HepG2 (cell line): ENCODE results near the gene SSU72.

Experiments
- CBX1 ChIP-seq: IDR thresholded peaks from one replicate; pipeline ENCODE4 v1.6.1; 2016; ENCODE audit warnings: antibody characterized with exemption, low read depth
- DPF2 ChIP-seq: sonication (generic); formaldehyde crosslinking; IDR thresholded peaks from 2 replicates; pipeline ENCODE4 v1.4.0; 2020; ENCODE audit warnings: mild to moderate bottlenecking, low read depth, missing genetic modification reagents, borderline replicate concordance
- EZH2 ChIP-seq: conservative IDR thresholded peaks from 2 replicates; pipeline ENCODE4 v1.6.1; 2012; ENCODE audit warnings: mild to moderate bottlenecking, low read depth, low read length, moderate library complexity
- HNRNPLL ChIP-seq: fragments of 200-400 bp; formaldehyde crosslinking; IDR thresholded peaks from 2 replicates; pipeline ENCODE4 v1.6.1; 2017; ENCODE audit warnings: mild to moderate bottlenecking, low read depth, low read length; ENCODE audit not compliant: poor library complexity, severe bottlenecking
- MYNN ChIP-seq: sonication (generic); formaldehyde crosslinking; IDR thresholded peaks from 2 replicates; pipeline ENCODE4 v1.4.0; 2020; ENCODE audit warnings: mild to moderate bottlenecking, low read depth, missing genetic modification reagents
- RCOR2 ChIP-seq: IDR thresholded peaks from 2 replicates; pipeline ENCODE4 v1.6.1; 2016; ENCODE audit warnings: missing biosample characterization, missing genetic modification reagents
- ZFX ChIP-seq: sonication (generic); formaldehyde crosslinking; IDR thresholded peaks from 2 replicates; pipeline ENCODE4 v1.4.0; 2020; ENCODE audit warnings: mild to moderate bottlenecking, low read depth, missing genetic modification reagents, moderate library complexity
- TF ChIP-seq, protein P1 (sequence below): sonication (generic); formaldehyde crosslinking; conservative IDR thresholded peaks from 2 replicates; pipeline ENCODE4 v1.4.0; 2020; ENCODE audit warnings: missing genetic modification reagents
- TF ChIP-seq, protein P2 (sequence below): sonication (generic); formaldehyde crosslinking; IDR thresholded peaks from 2 replicates; pipeline ENCODE4 v1.5.0; 2020; ENCODE audit warnings: mild to moderate bottlenecking, missing genetic modification reagents, moderate library complexity
- TF ChIP-seq, protein P3 (sequence below): IDR thresholded peaks from 2 replicates; pipeline ENCODE4 v1.6.1; 2016; ENCODE audit warnings: low read depth, control low read depth

DNA sequence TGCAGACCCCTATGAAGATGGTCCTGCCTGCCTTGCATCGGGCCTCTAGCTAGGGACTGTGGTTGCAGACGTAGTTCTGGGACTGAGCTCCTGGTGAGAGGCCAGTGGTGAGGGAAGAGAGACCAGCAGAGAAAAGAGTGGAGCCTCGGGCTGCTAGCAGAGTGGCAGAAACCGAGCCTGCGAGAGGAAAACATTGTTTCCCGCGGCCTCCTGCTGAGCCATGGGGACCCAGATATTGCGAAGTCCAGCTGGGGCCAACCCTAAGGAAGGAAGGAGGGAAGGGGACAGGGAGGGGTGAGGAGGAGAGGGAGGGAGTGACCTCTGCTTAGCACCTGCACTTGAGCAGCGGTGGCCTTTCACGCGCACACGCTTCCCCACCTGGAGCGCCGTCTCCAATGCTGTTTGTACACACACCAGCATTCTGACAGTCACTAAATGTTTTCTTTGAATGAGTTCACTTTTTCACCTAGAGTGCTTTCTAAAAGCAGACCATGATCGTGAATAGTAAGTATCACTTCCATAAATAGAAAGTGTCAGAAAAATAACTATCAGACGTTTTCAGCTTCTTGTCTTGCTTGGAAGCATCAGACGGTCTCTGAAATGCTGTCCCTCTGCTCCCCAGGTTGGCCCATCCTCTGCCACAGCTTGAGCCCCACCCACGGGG lies 27.8 kb upstream of the SSU72 start:
- TF ChIP-seq HNRNPLL: no peak
- TF ChIP-seq DPF2 (CRISPR knock-in tag): no peak
- TF ChIP-seq, protein P1, sequence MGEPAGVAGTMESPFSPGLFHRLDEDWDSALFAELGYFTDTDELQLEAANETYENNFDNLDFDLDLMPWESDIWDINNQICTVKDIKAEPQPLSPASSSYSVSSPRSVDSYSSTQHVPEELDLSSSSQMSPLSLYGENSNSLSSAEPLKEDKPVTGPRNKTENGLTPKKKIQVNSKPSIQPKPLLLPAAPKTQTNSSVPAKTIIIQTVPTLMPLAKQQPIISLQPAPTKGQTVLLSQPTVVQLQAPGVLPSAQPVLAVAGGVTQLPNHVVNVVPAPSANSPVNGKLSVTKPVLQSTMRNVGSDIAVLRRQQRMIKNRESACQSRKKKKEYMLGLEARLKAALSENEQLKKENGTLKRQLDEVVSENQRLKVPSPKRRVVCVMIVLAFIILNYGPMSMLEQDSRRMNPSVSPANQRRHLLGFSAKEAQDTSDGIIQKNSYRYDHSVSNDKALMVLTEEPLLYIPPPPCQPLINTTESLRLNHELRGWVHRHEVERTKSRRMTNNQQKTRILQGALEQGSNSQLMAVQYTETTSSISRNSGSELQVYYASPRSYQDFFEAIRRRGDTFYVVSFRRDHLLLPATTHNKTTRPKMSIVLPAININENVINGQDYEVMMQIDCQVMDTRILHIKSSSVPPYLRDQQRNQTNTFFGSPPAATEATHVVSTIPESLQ (CRISPR knock-in tag): no peak
- TF ChIP-seq EZH2: no peak
- no peak for TF ChIP-seq CBX1
- no peak for TF ChIP-seq RCOR2 (CRISPR knock-in tag)
- TF ChIP-seq ZFX: no peak
- TF ChIP-seq, protein P2, sequence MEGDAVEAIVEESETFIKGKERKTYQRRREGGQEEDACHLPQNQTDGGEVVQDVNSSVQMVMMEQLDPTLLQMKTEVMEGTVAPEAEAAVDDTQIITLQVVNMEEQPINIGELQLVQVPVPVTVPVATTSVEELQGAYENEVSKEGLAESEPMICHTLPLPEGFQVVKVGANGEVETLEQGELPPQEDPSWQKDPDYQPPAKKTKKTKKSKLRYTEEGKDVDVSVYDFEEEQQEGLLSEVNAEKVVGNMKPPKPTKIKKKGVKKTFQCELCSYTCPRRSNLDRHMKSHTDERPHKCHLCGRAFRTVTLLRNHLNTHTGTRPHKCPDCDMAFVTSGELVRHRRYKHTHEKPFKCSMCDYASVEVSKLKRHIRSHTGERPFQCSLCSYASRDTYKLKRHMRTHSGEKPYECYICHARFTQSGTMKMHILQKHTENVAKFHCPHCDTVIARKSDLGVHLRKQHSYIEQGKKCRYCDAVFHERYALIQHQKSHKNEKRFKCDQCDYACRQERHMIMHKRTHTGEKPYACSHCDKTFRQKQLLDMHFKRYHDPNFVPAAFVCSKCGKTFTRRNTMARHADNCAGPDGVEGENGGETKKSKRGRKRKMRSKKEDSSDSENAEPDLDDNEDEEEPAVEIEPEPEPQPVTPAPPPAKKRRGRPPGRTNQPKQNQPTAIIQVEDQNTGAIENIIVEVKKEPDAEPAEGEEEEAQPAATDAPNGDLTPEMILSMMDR: no peak
- TF ChIP-seq, protein P3, sequence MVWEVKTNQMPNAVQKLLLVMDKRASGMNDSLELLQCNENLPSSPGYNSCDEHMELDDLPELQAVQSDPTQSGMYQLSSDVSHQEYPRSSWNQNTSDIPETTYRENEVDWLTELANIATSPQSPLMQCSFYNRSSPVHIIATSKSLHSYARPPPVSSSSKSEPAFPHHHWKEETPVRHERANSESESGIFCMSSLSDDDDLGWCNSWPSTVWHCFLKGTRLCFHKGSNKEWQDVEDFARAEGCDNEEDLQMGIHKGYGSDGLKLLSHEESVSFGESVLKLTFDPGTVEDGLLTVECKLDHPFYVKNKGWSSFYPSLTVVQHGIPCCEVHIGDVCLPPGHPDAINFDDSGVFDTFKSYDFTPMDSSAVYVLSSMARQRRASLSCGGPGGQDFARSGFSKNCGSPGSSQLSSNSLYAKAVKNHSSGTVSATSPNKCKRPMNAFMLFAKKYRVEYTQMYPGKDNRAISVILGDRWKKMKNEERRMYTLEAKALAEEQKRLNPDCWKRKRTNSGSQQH (CRISPR knock-in tag): no peak
- no peak for TF ChIP-seq MYNN (CRISPR knock-in tag)
